ENCODE data around the gene NVL. TPM values are rescaled to one million over a fixed set of nuclear protein-coding genes. Genes with fewer than 3 reads are reported as not detected.

Gene NVL
- total and polyA plus RNA-seq, 2 donors (not counting 3 experiments of a cell fraction or from before 2014, with no cell fraction given): 16.7 to 30.3 TPM

DNA sequence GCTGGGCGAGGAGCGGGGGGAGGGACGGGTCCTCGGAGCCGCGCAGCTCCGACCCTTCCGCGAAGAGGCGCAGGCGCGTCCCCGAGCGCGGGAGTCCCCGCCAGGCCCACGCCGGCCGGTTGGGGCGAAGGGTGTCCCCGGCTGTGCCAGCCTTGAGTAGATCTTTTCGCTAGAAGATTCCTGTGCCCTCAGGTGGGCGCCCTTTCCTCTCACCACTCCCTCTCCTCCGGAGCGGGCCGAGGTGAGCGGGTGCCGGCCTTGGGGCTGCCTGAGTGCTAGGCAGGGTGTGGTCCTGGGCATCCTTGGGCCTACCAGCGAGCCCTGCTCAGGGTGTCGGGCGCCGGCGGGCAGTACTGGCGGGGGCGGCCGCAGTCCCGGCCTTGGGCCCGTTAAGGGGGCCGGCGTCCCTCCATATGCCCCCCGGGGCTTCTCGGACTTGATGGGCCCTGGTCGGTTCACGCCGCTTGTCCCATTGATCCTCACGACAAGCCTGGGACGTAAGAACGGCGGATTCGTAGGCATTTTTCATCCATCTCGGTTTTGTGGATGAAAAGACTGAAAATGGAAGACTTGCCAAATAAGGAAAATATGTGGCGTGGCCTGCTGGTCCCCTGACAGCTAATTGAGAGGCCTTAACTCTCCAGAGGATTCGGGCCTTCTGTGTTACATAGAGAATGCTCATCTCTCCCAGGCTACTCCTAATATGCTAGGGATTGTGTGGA lies 146.2 kb downstream of the NVL start:
- Histone ChIP-seq H4K20me1 (replicated peaks; ENCODE audit: control insufficient read depth, extremely low read depth, insufficient read depth, low read length) (no peaks in the 10 kb centered on the region), H3K4me2 (ENCODE audit: insufficient read depth, low read length) (peak overlapping the region; percentile 93), H3K4me3 (replicated peaks in 1 of 3; ENCODE audit: insufficient read depth in 1 of 3, low read depth in 1 of 3, low read length in 3 of 3) (peak overlapping the region; percentile 57 to 91 (median 68)), H3K9ac (replicated peaks; ENCODE audit: extremely low read depth, insufficient read depth, low read length) (peak overlapping the region; percentile 86), H3K36me3 (ENCODE audit: control insufficient read depth in 2 of 2, extremely low read depth in 1 of 2, insufficient read depth in 2 of 2, low read length in 2 of 2) (no peaks in the 10 kb centered on the region), H3K4me1 (ENCODE audit: control insufficient read depth, extremely low read depth, insufficient read depth, low read length) (peaks cover 5% of the 10 kb centered on the region), H3K27me3 (ENCODE audit: control insufficient read depth in 2 of 2, insufficient read depth in 2 of 2, low read length in 2 of 2) (no peaks in the 10 kb centered on the region), H2AFZ (ENCODE audit: low read depth, low read length) (peak overlapping the region; percentile 59), H3K9me1 (replicated peaks; ENCODE audit: control insufficient read depth, extremely low read depth, insufficient read depth, low read length) (no peaks in the 10 kb centered on the region), H3K9me3 (replicated peaks; ENCODE audit: control insufficient read depth, insufficient read depth, low read length) (no peaks in the 10 kb centered on the region), H3K79me2 (ENCODE audit: control insufficient read depth, insufficient read depth, low read length) (peaks cover 53% of the 10 kb centered on the region), H3K27ac (ENCODE audit: insufficient read depth, low read depth, low read length) (peak overlapping the region; percentile 70)
- ChIA-PET CTCF (interaction anchor here (0.6 to 1.6 kb wide), 6 partner anchors 9 to 86 kb away, joined by 3 to 13 read pairs (median 4); no protein-coding TSS in a partner anchor), POLR2A (interaction anchor here (0.6 to 1.8 kb wide), 4 partner anchors 10 to 117 kb away, joined by 3 to 5 read pairs (median 4); no protein-coding TSS in a partner anchor)
- FAIRE-seq (peak; percentile 63), DNase-seq (ENCODE audit: low read depth, low spot score) (peak; percentile 69)
- TF ChIP-seq JUN (IDR thresholded peaks at IDR 0.05; ENCODE audit: borderline replicate concordance, insufficient read depth, insufficient read length, low read depth) (no peak), POLR2A (IDR thresholded peaks at IDR 0.05; ENCODE audit: low read depth, low read length) (no peak), MYC (IDR thresholded peaks at IDR 0.05; ENCODE audit: low read depth, low read length) (no peak), EZH2 (IDR thresholded peaks at IDR 0.05; ENCODE audit: borderline replicate concordance, low read depth, low read length, severe bottlenecking) (no peak), FOS (IDR thresholded peaks at IDR 0.05; ENCODE audit: borderline replicate concordance, insufficient read depth, low read length) (no peak), POLR2AphosphoS5 (IDR thresholded peaks at IDR 0.05; ENCODE audit: insufficient read depth, low read depth, low read length) (no peak)
- TF ChIP-seq, protein P1, sequence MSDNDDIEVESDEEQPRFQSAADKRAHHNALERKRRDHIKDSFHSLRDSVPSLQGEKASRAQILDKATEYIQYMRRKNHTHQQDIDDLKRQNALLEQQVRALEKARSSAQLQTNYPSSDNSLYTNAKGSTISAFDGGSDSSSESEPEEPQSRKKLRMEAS (IDR thresholded peaks at IDR 0.05; ENCODE audit: insufficient read depth, insufficient read length): no peak
- TF ChIP-seq, protein P2, sequence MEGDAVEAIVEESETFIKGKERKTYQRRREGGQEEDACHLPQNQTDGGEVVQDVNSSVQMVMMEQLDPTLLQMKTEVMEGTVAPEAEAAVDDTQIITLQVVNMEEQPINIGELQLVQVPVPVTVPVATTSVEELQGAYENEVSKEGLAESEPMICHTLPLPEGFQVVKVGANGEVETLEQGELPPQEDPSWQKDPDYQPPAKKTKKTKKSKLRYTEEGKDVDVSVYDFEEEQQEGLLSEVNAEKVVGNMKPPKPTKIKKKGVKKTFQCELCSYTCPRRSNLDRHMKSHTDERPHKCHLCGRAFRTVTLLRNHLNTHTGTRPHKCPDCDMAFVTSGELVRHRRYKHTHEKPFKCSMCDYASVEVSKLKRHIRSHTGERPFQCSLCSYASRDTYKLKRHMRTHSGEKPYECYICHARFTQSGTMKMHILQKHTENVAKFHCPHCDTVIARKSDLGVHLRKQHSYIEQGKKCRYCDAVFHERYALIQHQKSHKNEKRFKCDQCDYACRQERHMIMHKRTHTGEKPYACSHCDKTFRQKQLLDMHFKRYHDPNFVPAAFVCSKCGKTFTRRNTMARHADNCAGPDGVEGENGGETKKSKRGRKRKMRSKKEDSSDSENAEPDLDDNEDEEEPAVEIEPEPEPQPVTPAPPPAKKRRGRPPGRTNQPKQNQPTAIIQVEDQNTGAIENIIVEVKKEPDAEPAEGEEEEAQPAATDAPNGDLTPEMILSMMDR (IDR thresholded peaks at IDR 0.05; ENCODE audit: extremely low read depth in 1 of 2, insufficient read depth in 1 of 2, low read depth in 1 of 2, low read length in 2 of 2): no peak
- dilution Hi-C loops (cut with MboI; ENCODE audit: extremely low pct_ligation_motif_present, low sequenced_read_pairs): no loop called here
- intact Hi-C loops (cut with micrococcal nuclease): loop anchor here (1.0 to 5.0 kb wide), 5 partner anchors 21 to 147 kb away; partner anchors contain the start of genes FBXO28 and NVL
- BruUV-seq (replicated peaks): no TSS peak

Data from endothelial cell of umbilical vein (primary cell).